Testis (tissue), 2 donors: ENCODE measurements around the gene PSMD2.

Experiments
- POLR2A ChIP-seq: fragments of 450-650 bp; IDR thresholded peaks from one replicate; pipeline ENCODE4 v1.6.1; 2017; ENCODE audit warnings: antibody characterized with exemption, mild to moderate bottlenecking, moderate library complexity
- TF ChIP-seq, protein P1 (sequence below), 3 experiments: fragments of 450-650 bp in 2 of 3; fragments of 200-600 bp in 1 of 3; sonication (generic) in 1 of 3; IDR thresholded peaks; one replicate each; pipeline ENCODE4 v1.5.1; 2016 to 2019; ENCODE audit warnings: antibody characterized with exemption in 3 of 3, mild to moderate bottlenecking in 2 of 3, moderate library complexity in 1 of 3

- TF ChIP-seq, protein P1, sequence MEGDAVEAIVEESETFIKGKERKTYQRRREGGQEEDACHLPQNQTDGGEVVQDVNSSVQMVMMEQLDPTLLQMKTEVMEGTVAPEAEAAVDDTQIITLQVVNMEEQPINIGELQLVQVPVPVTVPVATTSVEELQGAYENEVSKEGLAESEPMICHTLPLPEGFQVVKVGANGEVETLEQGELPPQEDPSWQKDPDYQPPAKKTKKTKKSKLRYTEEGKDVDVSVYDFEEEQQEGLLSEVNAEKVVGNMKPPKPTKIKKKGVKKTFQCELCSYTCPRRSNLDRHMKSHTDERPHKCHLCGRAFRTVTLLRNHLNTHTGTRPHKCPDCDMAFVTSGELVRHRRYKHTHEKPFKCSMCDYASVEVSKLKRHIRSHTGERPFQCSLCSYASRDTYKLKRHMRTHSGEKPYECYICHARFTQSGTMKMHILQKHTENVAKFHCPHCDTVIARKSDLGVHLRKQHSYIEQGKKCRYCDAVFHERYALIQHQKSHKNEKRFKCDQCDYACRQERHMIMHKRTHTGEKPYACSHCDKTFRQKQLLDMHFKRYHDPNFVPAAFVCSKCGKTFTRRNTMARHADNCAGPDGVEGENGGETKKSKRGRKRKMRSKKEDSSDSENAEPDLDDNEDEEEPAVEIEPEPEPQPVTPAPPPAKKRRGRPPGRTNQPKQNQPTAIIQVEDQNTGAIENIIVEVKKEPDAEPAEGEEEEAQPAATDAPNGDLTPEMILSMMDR (IDR thresholded peaks at IDR 0.05): no peak
- TF ChIP-seq POLR2A: no peak
Observed at GRCh38 chr3:184346480-184347190, 47.6 kb downstream of the PSMD2 start.
